GM12874 (cell line): ENCODE data around the gene DCTN5.

Experiments used
- CTCF ChIP-seq: IDR thresholded peaks from 2 replicates; pipeline ENCODE4 v1.5.1; 2011; ENCODE audit warnings: low read depth, mild to moderate bottlenecking, control low read depth, low read length, moderate library complexity; ENCODE audit not compliant: insufficient read depth

DCTN5 gene

GRCh38 chr16:23667355-23667659 lies 26.0 kb downstream of the DCTN5 start:
- no peak for TF ChIP-seq CTCF

GRCh38 chr16:23668225-23668624 lies 27.0 kb downstream of the DCTN5 start:
- no peak for TF ChIP-seq CTCF

GRCh38 chr16:23668873-23669272 lies 27.6 kb downstream of the DCTN5 start:
- TF ChIP-seq CTCF = no peak

- TF ChIP-seq CTCF = no peak
These were observed 29.0 kb downstream of the DCTN5 start for GRCh38 chr16:23670137-23670776.

GRCh38 chr16:23673971-23674614 lies 32.8 kb downstream of the DCTN5 start:
- TF ChIP-seq CTCF = no peak

GRCh38 chr16:23676924-23677480 lies 35.7 kb downstream of the DCTN5 start:
- no peak for TF ChIP-seq CTCF

- TF ChIP-seq CTCF = peak; percentile 32
These were observed 37.4 kb downstream of the DCTN5 start, which contains the start of gene PLK1 for GRCh38 chr16:23678430-23679273. Gene PLK1 (plus strand): TSS chr16:23678889. CDS start chr16:23678933, 44 bp downstream.
